ENCODE measurements around the gene NAPA. TPM values are rescaled to one million over a fixed set of nuclear protein-coding genes. Genes with fewer than 3 reads are reported as not detected.

Gene NAPA
- total and polyA plus RNA-seq, 2 of the 13 experiments (the other 11 are each of a cell fraction or from before 2014, with no cell fraction given) = 32.6 to 65.9 TPM

DNA sequence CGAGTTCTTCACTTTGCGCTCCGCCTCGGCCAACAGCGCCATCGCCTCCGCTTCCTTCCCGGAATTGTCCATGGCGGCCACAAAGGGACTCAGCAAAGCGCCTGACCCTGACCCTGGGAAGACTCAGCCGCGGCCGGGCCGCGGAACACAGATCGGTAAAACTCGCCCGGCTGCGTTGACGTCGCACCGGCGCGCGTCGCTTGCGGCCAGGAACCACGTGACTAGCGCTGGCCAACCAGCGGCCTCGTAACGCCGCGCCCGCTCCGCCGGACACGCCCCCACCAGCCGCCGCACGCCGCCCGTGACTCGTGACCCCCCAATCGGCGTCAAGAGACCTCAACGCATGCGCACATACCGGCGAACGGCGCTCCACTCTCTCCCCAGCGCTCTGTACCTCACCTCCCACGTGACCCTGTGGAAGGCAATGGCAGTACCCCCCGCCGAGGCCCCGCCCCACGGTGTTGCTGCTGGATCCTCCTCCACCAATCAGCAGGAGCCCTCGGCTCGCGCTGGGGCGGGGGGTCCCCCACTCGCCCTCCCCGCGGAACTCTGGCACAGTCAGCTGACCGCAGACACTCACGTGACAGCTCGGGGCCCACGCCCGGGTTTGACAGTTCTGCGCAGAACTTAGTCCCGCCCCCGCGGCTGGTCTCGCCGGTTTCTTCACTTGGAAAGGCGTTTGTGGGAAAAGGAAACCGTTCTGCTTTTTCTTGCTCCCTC lies at the start of gene NAPA (continued):
- no peak for TF ChIP-seq ZNF530 (CRISPR knock-in tag; IDR thresholded peaks at IDR 0.05; ENCODE audit: low read depth)
- TF ChIP-seq ZNF781 (CRISPR knock-in tag; IDR thresholded peaks at IDR 0.05; ENCODE audit: borderline replicate concordance, not compliant biosample characterization) = peak; percentile 43
- no peak for TF ChIP-seq FLYWCH1 (CRISPR knock-in tag; IDR thresholded peaks at IDR 0.05)
- no peak for TF ChIP-seq MBD4 (IDR thresholded peaks at IDR 0.05; ENCODE audit: borderline replicate concordance, low read length)
- TF ChIP-seq, protein P1, sequence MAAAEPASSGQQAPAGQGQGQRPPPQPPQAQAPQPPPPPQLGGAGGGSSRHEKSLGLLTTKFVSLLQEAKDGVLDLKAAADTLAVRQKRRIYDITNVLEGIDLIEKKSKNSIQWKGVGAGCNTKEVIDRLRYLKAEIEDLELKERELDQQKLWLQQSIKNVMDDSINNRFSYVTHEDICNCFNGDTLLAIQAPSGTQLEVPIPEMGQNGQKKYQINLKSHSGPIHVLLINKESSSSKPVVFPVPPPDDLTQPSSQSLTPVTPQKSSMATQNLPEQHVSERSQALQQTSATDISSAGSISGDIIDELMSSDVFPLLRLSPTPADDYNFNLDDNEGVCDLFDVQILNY (CRISPR knock-in tag; conservative IDR thresholded peaks at IDR 0.05) = no peak
- TF ChIP-seq HNRNPL (IDR thresholded peaks at IDR 0.05; ENCODE audit: low read depth, low read length) = no peak
- peak; percentile 28; the same call in 1 of the 2 replicates for TF ChIP-seq ZNF44 (CRISPR knock-in tag; IDR thresholded peaks at IDR 0.05)
- TF ChIP-seq, protein P2, sequence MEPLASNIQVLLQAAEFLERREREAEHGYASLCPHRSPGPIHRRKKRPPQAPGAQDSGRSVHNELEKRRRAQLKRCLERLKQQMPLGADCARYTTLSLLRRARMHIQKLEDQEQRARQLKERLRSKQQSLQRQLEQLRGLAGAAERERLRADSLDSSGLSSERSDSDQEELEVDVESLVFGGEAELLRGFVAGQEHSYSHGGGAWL (CRISPR knock-in tag; IDR thresholded peaks at IDR 0.05) = 0 out of 2 replicates have a peak, but pooled peaks have one; percentile 14
- no peak for TF ChIP-seq ZNF484 (CRISPR knock-in tag; IDR thresholded peaks at IDR 0.05; ENCODE audit: borderline replicate concordance, low read depth)
- no peak for TF ChIP-seq ZNF446 (CRISPR knock-in tag; IDR thresholded peaks at IDR 0.05)
- no peak for TF ChIP-seq MTF1 (CRISPR knock-in tag; IDR thresholded peaks at IDR 0.05)
- peak; percentile 83; the same call in 1 of the 2 replicates for TF ChIP-seq MAZ (IDR thresholded peaks at IDR 0.05; ENCODE audit: borderline replicate concordance, low read depth, low read length)
- TF ChIP-seq MAZ (CRISPR knock-in tag; IDR thresholded peaks at IDR 0.05; ENCODE audit: low read depth) = peak; percentile 98
- TF ChIP-seq HMG20A (CRISPR knock-in tag; IDR thresholded peaks at IDR 0.05; ENCODE audit: borderline replicate concordance) = no peak
- TF ChIP-seq MTA3 (CRISPR knock-in tag; IDR thresholded peaks at IDR 0.05) = no peak
- TF ChIP-seq RXRB (CRISPR knock-in tag; IDR thresholded peaks at IDR 0.05; ENCODE audit: borderline replicate concordance) = 0 out of 2 replicates have a peak, but pooled peaks have one; percentile 43
- TF ChIP-seq, protein P3, sequence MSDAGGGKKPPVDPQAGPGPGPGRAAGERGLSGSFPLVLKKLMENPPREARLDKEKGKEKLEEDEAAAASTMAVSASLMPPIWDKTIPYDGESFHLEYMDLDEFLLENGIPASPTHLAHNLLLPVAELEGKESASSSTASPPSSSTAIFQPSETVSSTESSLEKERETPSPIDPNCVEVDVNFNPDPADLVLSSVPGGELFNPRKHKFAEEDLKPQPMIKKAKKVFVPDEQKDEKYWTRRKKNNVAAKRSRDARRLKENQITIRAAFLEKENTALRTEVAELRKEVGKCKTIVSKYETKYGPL (CRISPR knock-in tag; IDR thresholded peaks at IDR 0.05) = no peak
- peak; percentile 73 for TF ChIP-seq ELF1 (CRISPR knock-in tag; IDR thresholded peaks at IDR 0.05)
- TF ChIP-seq GLI4 (CRISPR knock-in tag; IDR thresholded peaks at IDR 0.05; ENCODE audit: borderline replicate concordance) = no peak
- TF ChIP-seq ATF7-NPFF (CRISPR knock-in tag; IDR thresholded peaks at IDR 0.05; ENCODE audit: low read depth) = peak; percentile 53; the same call in 1 of the 2 replicates
- no peak for TF ChIP-seq SMARCE1 (IDR thresholded peaks at IDR 0.05; ENCODE audit: borderline replicate concordance)
- peak; percentile 25 for TF ChIP-seq PHF5A (CRISPR knock-in tag; IDR thresholded peaks at IDR 0.05; ENCODE audit: low read depth, unreplicated experiment)
- TF ChIP-seq ZSCAN31 (CRISPR knock-in tag; IDR thresholded peaks at IDR 0.05; ENCODE audit: low read depth) = peak; percentile 91
- TF ChIP-seq SPEN (CRISPR knock-in tag; IDR thresholded peaks at IDR 0.05; ENCODE audit: low read depth) = peak; percentile 90
- TF ChIP-seq ZSCAN29 (CRISPR knock-in tag; conservative IDR thresholded peaks at IDR 0.05) = no peak
- no peak; the same call in 1 of the 2 replicates for TF ChIP-seq ZFP90 (CRISPR knock-in tag; IDR thresholded peaks at IDR 0.05; ENCODE audit: borderline replicate concordance)
- TF ChIP-seq ZNF20 (CRISPR knock-in tag; IDR thresholded peaks at IDR 0.05) = no peak
- no peak; the same call in 1 of the 2 replicates for TF ChIP-seq ISL2 (CRISPR knock-in tag; IDR thresholded peaks at IDR 0.05)
- no peak for TF ChIP-seq FOSL1 (CRISPR knock-in tag; IDR thresholded peaks at IDR 0.05; ENCODE audit: borderline replicate concordance)
- no peak for TF ChIP-seq ZEB1 (IDR thresholded peaks at IDR 0.05; ENCODE audit: insufficient replicate concordance, low read depth)
- TF ChIP-seq MIER2 (CRISPR knock-in tag; IDR thresholded peaks at IDR 0.05) = no peak; the same call in 1 of the 2 replicates
